Activated CD4-positive, alpha-beta memory T cell treated with anti-CD3 and anti-CD28 coated beads, Interleukin-2, amount 10 ng/mL, durations not matched to agents 7 days and 5 days (primary cell): ENCODE results near the gene LRRFIP2. TPM values are rescaled to one million over a fixed set of nuclear protein-coding genes. Genes with fewer than 3 reads are reported as not detected.
"Not testable (repeated sequence)": the region's sequence is repeated elsewhere in the genome, so short reads cannot be mapped to it uniquely, and the experiment has no call there.

Source experiments
- CTCF ChIA-PET: fragments of 350-600 bp; sonication (Branson Sonifier 250); formaldehyde crosslinking; loops from one replicate; lab custom pipeline; 2021; ENCODE audit warnings: antibody characterized with exemption, inconsistent platforms; lab: Charles Lee
- POLR2A ChIA-PET: fragments of 350-600 bp; sonication (Branson Sonifier 250); formaldehyde crosslinking; loops from one replicate; lab custom pipeline; 2021; ENCODE audit warnings: antibody characterized with exemption; lab: Charles Lee
- DNase-seq: peaks from one replicate; pipeline ENCODE4 v3.0.0-alpha.2; 2020
- H3K27ac Mint-ChIP-seq: one replicate; pipeline ENCODE4 v1.8.0; 2021; ENCODE audit warnings: mild to moderate bottlenecking, mixed read lengths
- H3K27me3 Mint-ChIP-seq: one replicate; pipeline ENCODE4 v1.8.0; 2021; ENCODE audit warnings: mixed read lengths
- H3K36me3 Mint-ChIP-seq: one replicate; pipeline ENCODE4 v1.8.0; 2021; ENCODE audit warnings: low read depth, mixed read lengths
- H3K4me1 Mint-ChIP-seq: one replicate; pipeline ENCODE4 v1.8.0; 2021; ENCODE audit warnings: mixed read lengths
- H3K4me3 Mint-ChIP-seq: one replicate; pipeline ENCODE4 v1.8.0; 2021; ENCODE audit warnings: mild to moderate bottlenecking, mixed read lengths
- H3K9me3 Mint-ChIP-seq: one replicate; pipeline ENCODE4 v1.8.0; 2021; ENCODE audit warnings: mixed read lengths
- total RNA-seq, 2 experiments: library from RNA; stranded (reverse); gene quantifications; one replicate each; pipeline ENCODE4 v1.2.3, GENCODE V29; 2021

The LRRFIP2 gene
- total RNA-seq = 10 to 100 TPM; 40.5 to 43.3 TPM

- peaks cover 39% of the 10 kb centered on the region for H3K36me3 Mint-ChIP-seq
- peaks cover 51% of the 10 kb centered on the region for H3K4me1 Mint-ChIP-seq
- no peaks in the 10 kb centered on the region for H3K9me3 Mint-ChIP-seq
- ChIA-PET CTCF (interaction anchor here (0.9 to 1.0 kb wide), 2 partner anchors 12 to 150 kb away, joined by 3 read pairs; no protein-coding TSS in a partner anchor), POLR2A (interaction anchor here (0.5 kb wide), 1 partner anchor 93 kb away, joined by 3 read pairs; no protein-coding TSS in a partner anchor)
- H3K27ac Mint-ChIP-seq = peak within 1 kb of the TSS; percentile 73
- H3K27me3 Mint-ChIP-seq = no peaks in the 10 kb centered on the region
- DNase-seq = peak; percentile 25
- peak within 1 kb of the TSS; percentile 92 for H3K4me3 Mint-ChIP-seq
Observed at GRCh38 chr3:37174532-37175126, at the start of gene LRRFIP2. Gene LRRFIP2 (minus strand): TSS chr3:37174582. CDS start chr3:37148983, 25,599 bp downstream.

GRCh38 chr3:37223576-37223975, 49.2 kb upstream of the LRRFIP2 start:
- CTCF ChIA-PET = interaction anchor here (0.6 kb wide), 1 partner anchor 10 kb away, joined by 6 read pairs; no protein-coding TSS in a partner anchor
- POLR2A ChIA-PET = interaction anchor here (0.9 kb wide), 1 partner anchor 18 kb away, joined by 3 read pairs; no protein-coding TSS in a partner anchor

DNA sequence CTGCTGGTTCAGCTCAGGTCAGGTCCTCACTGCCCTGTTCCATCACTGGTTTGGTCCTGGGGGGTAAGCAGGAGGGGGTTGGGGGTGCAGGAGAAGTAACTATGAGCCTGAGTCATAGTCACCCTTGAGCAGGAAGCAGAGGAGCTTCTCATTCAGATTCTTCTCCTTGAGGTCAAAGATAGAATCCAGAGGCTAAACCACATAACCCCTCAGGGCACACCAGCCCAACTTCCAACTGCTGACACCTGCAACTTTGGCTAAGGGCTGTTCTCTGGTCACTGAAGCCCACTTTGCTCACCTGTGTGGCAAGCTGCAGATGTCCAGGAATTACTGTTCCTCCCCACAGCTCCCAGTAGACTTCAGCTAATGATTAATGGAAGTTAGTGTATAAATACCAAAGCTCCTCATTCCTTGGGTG, 48.8 kb upstream of the LRRFIP2 start:
- ChIA-PET POLR2A (interaction anchor here (0.9 kb wide), 1 partner anchor 18 kb away, joined by 3 read pairs; no protein-coding TSS in a partner anchor), CTCF (interaction anchor here (0.6 kb wide), 1 partner anchor 10 kb away, joined by 6 read pairs; no protein-coding TSS in a partner anchor)
- Mint-ChIP-seq H3K27me3 (peaks cover 10% of the 10 kb centered on the region), H3K4me1 (peaks cover 9% of the 10 kb centered on the region), H3K4me3 (no peak overlapping the region), H3K27ac (no peak overlapping the region), H3K36me3 (no peaks in the 10 kb centered on the region), H3K9me3 (no peaks in the 10 kb centered on the region)
- no peak for DNase-seq

More at GRCh38 chr3:37223576-37223975, 49.2 kb upstream of the LRRFIP2 start:
- Mint-ChIP-seq H3K4me3 (no peak overlapping the region), H3K36me3 (no peaks in the 10 kb centered on the region), H3K9me3 (no peaks in the 10 kb centered on the region), H3K4me1 (peaks cover 9% of the 10 kb centered on the region), H3K27ac (no peak overlapping the region), H3K27me3 (peaks cover 10% of the 10 kb centered on the region)
- no peak for DNase-seq

GRCh38 chr3:37222542-37222941, 48.2 kb upstream of the LRRFIP2 start:
- H3K9me3 Mint-ChIP-seq, H3K4me1 Mint-ChIP-seq, DNase-seq, H3K36me3 Mint-ChIP-seq, CTCF ChIA-PET, H3K27ac Mint-ChIP-seq, H3K4me3 Mint-ChIP-seq: not testable (repeated sequence)
- POLR2A ChIA-PET = interaction anchor here (0.9 kb wide), 1 partner anchor 19 kb away, joined by 3 read pairs; no protein-coding TSS in a partner anchor
- H3K27me3 Mint-ChIP-seq = peaks cover 10% of the 10 kb centered on the region

DNA sequence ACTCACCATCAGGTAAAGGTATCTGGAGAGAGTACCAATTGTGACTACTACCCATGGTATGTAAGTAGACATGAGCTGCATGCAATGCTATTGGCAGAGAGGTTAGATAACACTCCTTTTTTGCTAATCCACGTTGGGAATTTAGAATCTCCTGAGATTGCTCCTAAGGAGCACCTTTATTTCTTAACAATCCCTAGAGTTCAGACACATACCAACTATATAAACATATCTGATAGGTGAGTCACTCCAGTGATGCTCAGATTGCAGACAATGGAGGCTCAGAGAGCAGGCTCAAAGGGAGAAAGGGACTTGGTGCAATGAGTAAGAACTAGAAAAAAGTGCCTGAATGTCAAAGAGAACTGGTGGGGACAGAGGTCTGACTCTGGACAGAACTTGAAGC, 47.0 kb upstream of the LRRFIP2 start:
- ChIA-PET POLR2A (no interaction called here), CTCF (no interaction called here)
- Mint-ChIP-seq H3K36me3 (no peaks in the 10 kb centered on the region), H3K27ac (no peak overlapping the region), H3K4me3 (no peak overlapping the region), H3K4me1 (peaks cover 20% of the 10 kb centered on the region), H3K9me3 (peaks cover 8% of the 10 kb centered on the region), H3K27me3 (peaks cover 8% of the 10 kb centered on the region)
- DNase-seq = no peak

GRCh38 chr3:37219266-37219665, 44.9 kb upstream of the LRRFIP2 start:
- Mint-ChIP-seq H3K9me3 (peaks cover 8% of the 10 kb centered on the region), H3K27me3 (peaks cover 1% of the 10 kb centered on the region), H3K4me3 (no peak overlapping the region), H3K36me3 (no peaks in the 10 kb centered on the region), H3K27ac (no peak overlapping the region), H3K4me1 (peaks cover 24% of the 10 kb centered on the region)
- no peak for DNase-seq
- ChIA-PET POLR2A (interaction anchor here (1.2 kb wide), 1 partner anchor 8 kb away, joined by 3 read pairs; no protein-coding TSS in a partner anchor), CTCF (no interaction called here)

DNA sequence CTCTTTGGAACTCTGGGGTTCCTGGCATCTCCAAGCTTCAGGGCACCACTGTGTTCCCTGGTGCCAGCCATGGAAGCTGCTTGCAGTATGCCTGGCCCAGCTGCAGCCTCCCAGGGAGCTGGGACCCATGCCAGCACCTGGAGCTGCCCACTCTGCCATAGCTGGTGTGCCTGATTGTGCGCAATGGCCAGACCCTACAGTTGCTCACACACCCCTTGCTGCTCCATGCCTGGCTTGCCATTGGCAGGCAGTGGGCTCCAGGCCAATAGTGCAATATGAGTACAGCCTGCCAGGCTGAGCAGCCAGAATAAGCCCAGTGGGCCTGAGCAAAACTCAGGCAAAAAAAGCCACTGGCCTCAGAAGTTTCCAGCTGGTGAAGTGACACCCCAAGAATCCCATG, 43.8 kb upstream of the LRRFIP2 start:
- Mint-ChIP-seq H3K27me3 (peaks cover 1% of the 10 kb centered on the region), H3K4me3 (no peak overlapping the region), H3K4me1 (peaks cover 19% of the 10 kb centered on the region), H3K27ac (no peak overlapping the region), H3K9me3 (peaks cover 8% of the 10 kb centered on the region), H3K36me3 (no peaks in the 10 kb centered on the region)
- ChIA-PET CTCF (no interaction called here), POLR2A (interaction anchor here (2.1 kb wide), 1 partner anchor 225 kb away, joined by 7 read pairs; the partner anchor contains the start of genes EPM2AIP1 and MLH1)
- DNase-seq = no peak

DNA sequence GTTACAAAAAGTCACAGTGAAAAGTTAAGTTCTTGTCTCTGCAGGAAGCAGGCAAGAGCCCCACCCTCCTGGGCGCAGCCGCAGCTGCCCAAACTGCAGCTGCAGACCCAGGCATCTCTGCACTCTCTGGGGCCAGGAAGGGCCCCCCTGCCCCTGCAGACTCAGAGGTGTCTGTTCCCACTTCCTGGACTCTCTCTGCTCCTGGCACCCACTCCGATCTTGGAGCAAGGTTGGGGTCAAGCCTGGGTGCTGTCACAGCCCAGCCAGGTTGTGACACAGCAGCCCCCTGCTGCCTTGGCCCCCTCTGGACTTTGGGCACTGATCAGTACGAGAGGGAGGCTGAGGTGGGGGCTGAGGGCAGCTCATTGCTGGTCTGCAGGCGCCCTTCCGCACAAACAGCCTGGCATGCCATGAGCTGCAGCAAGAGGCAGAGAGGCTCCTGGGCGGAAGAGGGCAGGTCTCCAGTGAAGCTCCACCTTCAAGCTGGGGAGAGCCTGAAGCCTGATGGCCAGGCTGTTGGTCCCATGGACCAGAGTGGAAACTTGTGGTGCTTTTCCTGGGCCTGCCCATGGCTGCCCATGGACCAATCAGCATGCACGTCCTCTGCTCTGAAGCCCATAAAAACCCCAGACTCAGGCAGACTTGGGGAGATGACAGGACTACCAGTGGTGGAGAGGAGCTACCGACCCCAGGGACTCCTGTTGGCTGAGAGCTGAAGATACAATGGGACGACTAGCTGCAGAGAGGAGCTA, 42.9 kb upstream of the LRRFIP2 start:
- peaks cover 1% of the 10 kb centered on the region for H3K27me3 Mint-ChIP-seq
- peak; percentile 34 for DNase-seq
- H3K27ac Mint-ChIP-seq = peak overlapping the region; percentile 75
- H3K4me1 Mint-ChIP-seq = peaks cover 17% of the 10 kb centered on the region
- no peaks in the 10 kb centered on the region for H3K36me3 Mint-ChIP-seq
- CTCF ChIA-PET = interaction anchor here (1.1 kb wide), 1 partner anchor 10 kb away, joined by 3 read pairs; no protein-coding TSS in a partner anchor
- H3K4me3 Mint-ChIP-seq = peak overlapping the region; percentile 13
- POLR2A ChIA-PET = interaction anchor here (1.4 to 2.1 kb wide), 2 partner anchors 40 to 224 kb away, joined by 3 to 7 read pairs; partner anchors contain the start of genes EPM2AIP1 and MLH1
- H3K9me3 Mint-ChIP-seq = peaks cover 8% of the 10 kb centered on the region

DNA sequence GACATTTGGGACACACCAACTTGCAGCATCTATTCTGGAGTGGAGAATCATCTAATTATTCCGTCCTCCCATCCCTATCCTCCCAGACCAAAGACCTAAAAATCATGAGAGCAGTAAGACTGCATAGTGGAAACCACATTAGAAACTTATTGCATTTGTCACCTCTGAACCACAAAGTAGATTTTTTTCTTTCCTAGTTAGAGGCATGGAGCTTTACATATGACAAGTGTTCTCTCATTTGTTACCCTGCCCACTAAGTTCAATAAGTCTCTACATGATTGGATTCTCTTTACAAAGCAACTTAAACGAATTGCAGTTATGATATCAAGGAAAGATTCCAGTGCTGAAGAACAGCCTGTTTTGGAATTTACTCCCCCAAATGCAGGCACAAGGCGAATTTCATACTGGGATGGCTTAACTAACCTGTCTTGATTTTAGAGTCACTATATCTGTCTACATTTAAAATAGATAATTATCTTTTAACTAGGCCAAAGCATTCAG, 42.3 kb upstream of the LRRFIP2 start:
- H3K4me1 Mint-ChIP-seq = peaks cover 18% of the 10 kb centered on the region
- no peaks in the 10 kb centered on the region for H3K36me3 Mint-ChIP-seq
- ChIA-PET POLR2A (interaction anchor here (1.4 to 2.1 kb wide), 2 partner anchors 39 to 224 kb away, joined by 3 to 7 read pairs; partner anchors contain the start of genes EPM2AIP1 and MLH1), CTCF (interaction anchor here (1.1 kb wide), 1 partner anchor 11 kb away, joined by 3 read pairs; no protein-coding TSS in a partner anchor)
- DNase-seq = no peak
- H3K27me3 Mint-ChIP-seq = peaks cover 1% of the 10 kb centered on the region
- peak overlapping the region; percentile 75 for H3K27ac Mint-ChIP-seq
- H3K4me3 Mint-ChIP-seq = peak overlapping the region; percentile 13
- peaks cover 8% of the 10 kb centered on the region for H3K9me3 Mint-ChIP-seq

- no peak for DNase-seq
- Mint-ChIP-seq H3K27ac (no peak overlapping the region), H3K27me3 (no peaks in the 10 kb centered on the region), H3K36me3 (no peaks in the 10 kb centered on the region), H3K4me3 (no peak overlapping the region), H3K4me1 (peaks cover 18% of the 10 kb centered on the region), H3K9me3 (peaks cover 8% of the 10 kb centered on the region)
- CTCF ChIA-PET = interaction anchor here (0.7 to 1.8 kb wide), 7 partner anchors 10 to 221 kb away, joined by 3 to 13 read pairs (median 3); partner anchors contain the start of genes EPM2AIP1 and MLH1
- POLR2A ChIA-PET = no interaction called here
Observed at GRCh38 chr3:37214076-37214475, 39.7 kb upstream of the LRRFIP2 start.

- no peak for DNase-seq
- ChIA-PET POLR2A (no interaction called here), CTCF (no interaction called here)
- H3K4me3 Mint-ChIP-seq = no peak overlapping the region
- peaks cover 4% of the 10 kb centered on the region for H3K4me1 Mint-ChIP-seq
- no peak overlapping the region for H3K27ac Mint-ChIP-seq
- no peaks in the 10 kb centered on the region for H3K9me3 Mint-ChIP-seq
- no peaks in the 10 kb centered on the region for H3K27me3 Mint-ChIP-seq
- H3K36me3 Mint-ChIP-seq = no peaks in the 10 kb centered on the region
Observed at GRCh38 chr3:37210230-37210629, 35.8 kb upstream of the LRRFIP2 start.

DNA sequence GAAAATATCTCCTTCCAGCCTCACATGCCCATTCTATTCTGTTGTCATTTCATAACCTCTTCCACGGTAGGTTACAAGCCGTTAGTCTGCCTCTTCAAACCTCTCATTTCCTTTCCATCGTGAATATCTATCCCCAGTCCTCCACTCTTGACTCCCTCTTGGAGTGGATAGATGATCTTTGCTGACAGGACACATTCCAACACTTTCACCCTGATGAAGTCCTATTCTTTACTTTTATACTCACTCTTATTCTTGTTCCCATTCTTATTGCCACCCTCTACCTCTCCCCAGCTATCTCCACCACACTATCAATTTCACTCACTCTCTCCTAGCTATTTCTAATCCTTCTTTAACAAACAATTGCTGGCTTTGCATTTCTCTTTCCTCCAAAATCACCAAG, 34.2 kb upstream of the LRRFIP2 start:
- H3K4me1 Mint-ChIP-seq, CTCF ChIA-PET, POLR2A ChIA-PET, H3K9me3 Mint-ChIP-seq, H3K27ac Mint-ChIP-seq, H3K27me3 Mint-ChIP-seq, H3K4me3 Mint-ChIP-seq, H3K36me3 Mint-ChIP-seq, DNase-seq: not testable (repeated sequence)
